ENCODE results near the gene VPS4B. TPM values are rescaled to one million over a fixed set of nuclear protein-coding genes. Genes with fewer than 3 reads are reported as not detected.

VPS4B gene
- total and polyA plus RNA-seq, 10 of the 15 experiments (the other 5 are each of a cell fraction or from before 2014, with no cell fraction given): 21.4 to 37.6 (median 29.8) TPM

DNA sequence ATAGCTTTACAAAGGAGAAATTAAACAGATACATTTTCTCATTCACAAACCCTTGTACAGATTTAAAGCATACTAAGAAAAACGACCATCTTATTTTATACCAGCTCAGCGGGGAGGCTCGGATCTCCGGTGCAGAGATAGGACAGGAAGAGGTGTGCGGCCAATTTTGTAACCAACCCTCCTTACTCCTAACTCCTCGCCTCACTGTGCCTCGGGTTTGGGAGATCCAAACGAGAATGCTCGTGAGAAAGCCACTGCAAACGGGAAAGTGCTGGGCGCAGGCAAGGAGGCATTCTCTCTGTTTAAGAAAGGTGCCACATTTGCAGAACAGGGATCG lies 56.4 kb downstream of the VPS4B start:
- H2AFZ ChIP-seq (ENCODE audit: control insufficient read depth, low read depth, low read length): peak overlapping the region; percentile 83
- peak overlapping the region; percentile 85 for H3K4me2 ChIP-seq (ENCODE audit: control insufficient read depth, insufficient read depth)
- WGBS (ENCODE audit: insufficient coverage, insufficient replicate concordance, low lambda C conversion rate, missing lambda C conversion rate): 2% methylated on average over 12 of the region's 12 CpGs
- DNase-seq (ENCODE audit: low read depth, low spot score): no peak
- peak; percentile 15; the same call in 2 of the 3 replicates for ATAC-seq
- peak overlapping the region; percentile 93 for H3K4me3 ChIP-seq
- in situ Hi-C loops (cut with MboI) (no loop called here), intact Hi-C loops (cut with micrococcal nuclease; ENCODE audit: unreplicated experiment) (no loop called here)
- no TSS peak for BruUV-seq (replicated peaks)
- no peaks in the 10 kb centered on the region for H3K27me3 ChIP-seq (replicated peaks in 1 of 2; ENCODE audit: control insufficient read depth in 2 of 2, insufficient read depth in 2 of 2, low read length in 1 of 2)
- RAD21 ChIA-PET (ENCODE audit: unreplicated experiment): interaction anchor here (0.8 to 1.6 kb wide), 4 partner anchors 9 to 74 kb away, joined by 3 to 5 read pairs (median 4); partner anchors contain the start of gene VPS4B
- TF ChIP-seq ZNF384 (IDR thresholded peaks at IDR 0.05; ENCODE audit: borderline replicate concordance, low read depth, low read length) (no peak), ATF3 (IDR thresholded peaks at IDR 0.05; ENCODE audit: borderline replicate concordance, extremely low read depth, low read depth, low read length) (no peak), ZBED1 (IDR thresholded peaks at IDR 0.05; ENCODE audit: borderline replicate concordance) (no peak), GATAD2B (conservative IDR thresholded peaks at IDR 0.05; ENCODE audit: low read depth) (no peak), SUPT20H (IDR thresholded peaks at IDR 0.05; ENCODE audit: borderline replicate concordance, control insufficient read depth, low read depth, low read length) (no peak), KLF5 (IDR thresholded peaks at IDR 0.05; ENCODE audit: partially characterized antibody) (no peak)
- no peaks in the 10 kb centered on the region for H3K4me1 ChIP-seq (ENCODE audit: control insufficient read depth, insufficient read depth, low read length)
- CTCF ChIA-PET: interaction anchor here (0.6 to 2.0 kb wide), 11 partner anchors 9 to 349 kb away, joined by 3 to 9 read pairs (median 3); no protein-coding TSS in a partner anchor
- peak overlapping the region; percentile 84 for H3K27ac ChIP-seq (ENCODE audit: control insufficient read depth, insufficient read depth)
- SMC1A ChIA-PET (ENCODE audit: uncharacterized antibody, unreplicated experiment): interaction anchor here (0.6 to 1.8 kb wide), 16 partner anchors 9 to 839 kb away, joined by 3 to 10 read pairs (median 3); partner anchors contain the start of gene VPS4B
- H4K20me1 ChIP-seq (ENCODE audit: control insufficient read depth, insufficient read depth): no peaks in the 10 kb centered on the region
- peaks cover 0 to 1% of the 10 kb centered on the region in 2 experiments; a peak in 2 of 4 replicates for H3K36me3 ChIP-seq (ENCODE audit: control insufficient read depth in 2 of 2, insufficient read depth in 2 of 2, low read length in 1 of 2)
- H3K9me3 ChIP-seq (replicated peaks; ENCODE audit: control insufficient read depth, insufficient read depth, low read length): no peaks in the 10 kb centered on the region; the same call in 1 of the 3 replicates
- no peak for FAIRE-seq
- H3K79me2 ChIP-seq (ENCODE audit: control insufficient read depth, insufficient read depth, low read length): peaks cover 17% of the 10 kb centered on the region
- H3K9ac ChIP-seq (ENCODE audit: control insufficient read depth, insufficient read depth, low read length): peak overlapping the region; percentile 77
- POLR2A ChIA-PET: interaction anchor here (1.0 to 2.3 kb wide), 4 partner anchors 16 to 57 kb away, joined by 3 to 10 read pairs (median 5); partner anchors contain the start of gene VPS4B

All from GM12878 (cell line).